K562 (cell line): Measurements from ENCODE around the gene PHF12. TPM values are rescaled to one million over a fixed set of nuclear protein-coding genes. Genes with fewer than 3 reads are reported as not detected.

ENCODE experiments used
- ATAC-seq: fragments of 200-7000 bp; cut with Tn5 transposase; 3 replicates; pipeline ENCODE4 v1.9.1; 2020; ENCODE audit warnings: moderate library complexity
- BruUV-seq: library from RNA; stranded (reverse); fragments of 400-500 nt; replicated peaks from 2 replicates; lab custom pipeline; 2021; lab: Mats Ljungman, UMichigan
- CTCF ChIA-PET: fragments of 300-600 bp; formaldehyde crosslinking; extraction: SDS; loops from one replicate; lab custom pipeline; 2021; ENCODE audit warnings: low intra/inter-chr PET ratio; lab: Yijun Ruan, JAX
- POLR2A ChIA-PET: fragments of 300-600, 350-650 bp; sonication (Branson Sonifier 250); formaldehyde crosslinking; extraction: SDS; loops from one replicate; lab custom pipeline; 2021; ENCODE audit warnings: antibody characterized with exemption, inconsistent platforms; lab: Yijun Ruan, JAX
- DNase-seq, 4 experiments: peaks; one replicate each; pipeline versions ENCODE4 v3.0.0 to v3.0.0-alpha.2; 2011 to 2018; ENCODE audit warnings: low spot score in 3 of 4, mixed read lengths in 3 of 4; ENCODE audit errors: extremely low read depth in 1 of 4
- FAIRE-seq: peaks from 2 replicates; lab custom pipeline; 2011; peaks lifted over from hg19 to GRCh38; lab: Jason Lieb, UNC
- H2AFZ ChIP-seq: 2 replicates; pipeline ENCODE4 v1.6.0; 2011; ENCODE audit warnings: low read depth, low read length, control low read depth, inconsistent platforms
- H3K27ac ChIP-seq: fragments of 200-600 bp; 3 replicates; pipeline ENCODE4 v1.8.0; 2011; ENCODE audit warnings: low read depth, mild to moderate bottlenecking, control low read depth, inconsistent platforms, low read length, moderate library complexity, mixed read lengths; ENCODE audit errors: extremely low read depth
- H3K27me3 ChIP-seq, 2 experiments: fragments of 300-600 bp in 1 of 2; 2 replicates in 1 of 2; 3 replicates in 1 of 2; pipeline versions ENCODE4 v1.6.0 to v1.8.0; 2011; ENCODE audit warnings: inconsistent platforms in 2 of 2, low read length in 2 of 2, mild to moderate bottlenecking in 1 of 2, mixed read lengths in 1 of 2, moderate library complexity in 1 of 2; ENCODE audit not compliant: control insufficient read depth in 2 of 2, insufficient read depth in 2 of 2
- H3K36me3 ChIP-seq: fragments of 300-600 bp; 3 replicates; pipeline ENCODE4 v1.8.0; 2011; ENCODE audit warnings: mild to moderate bottlenecking, low read length, inconsistent platforms; ENCODE audit not compliant: control insufficient read depth, insufficient read depth
- H3K4me1 ChIP-seq, 2 experiments: fragments of 200-600 bp in 1 of 2; replicated peaks in 1 of 2; 2 replicates in 1 of 2; 3 replicates in 1 of 2; pipeline versions ENCODE4 v1.5.1 to v1.8.0; 2011; ENCODE audit warnings: inconsistent platforms in 2 of 2, low read length in 2 of 2, mild to moderate bottlenecking in 1 of 2, mixed read lengths in 1 of 2, moderate library complexity in 1 of 2; ENCODE audit not compliant: control insufficient read depth in 2 of 2, insufficient read depth in 2 of 2
- H3K4me2 ChIP-seq: 2 replicates; pipeline ENCODE4 v1.6.1; 2011; ENCODE audit warnings: low read length, control low read depth, inconsistent platforms, mixed read lengths; ENCODE audit not compliant: insufficient read depth
- H3K4me3 ChIP-seq: fragments of 200-600 bp; sonication (generic), shearing (Covaris generic); 2 replicates; pipeline ENCODE4 v1.5.1; 2016; ENCODE audit warnings: control low read depth, inconsistent platforms
- H3K79me2 ChIP-seq: fragments of 200-600 bp; 3 replicates; pipeline ENCODE4 v1.8.0; 2011; ENCODE audit warnings: low read length, inconsistent platforms; ENCODE audit not compliant: control insufficient read depth, insufficient read depth
- H3K9ac ChIP-seq, 2 experiments: 2 replicates each; pipeline versions ENCODE4 v1.6.0 to v1.6.1; 2011; ENCODE audit warnings: low read depth in 2 of 2, low read length in 2 of 2, control low read depth in 1 of 2, inconsistent platforms in 1 of 2, mild to moderate bottlenecking in 1 of 2, mixed read lengths in 1 of 2; ENCODE audit not compliant: insufficient read depth in 1 of 2
- H3K9me1 ChIP-seq: one replicate; pipeline ENCODE4 v1.6.0; 2011; ENCODE audit warnings: inconsistent platforms, mild to moderate bottlenecking, low read length, moderate library complexity; ENCODE audit not compliant: control insufficient read depth, insufficient read depth
- H3K9me3 ChIP-seq: replicated peaks from 2 replicates; pipeline ENCODE4 v1.5.1; 2011; ENCODE audit warnings: low read depth, low read length, inconsistent platforms; ENCODE audit not compliant: control insufficient read depth, insufficient read depth
- H4K20me1 ChIP-seq: replicated peaks from 2 replicates; pipeline ENCODE4 v1.6.1; 2011; ENCODE audit warnings: low read length, inconsistent platforms, mixed read lengths; ENCODE audit not compliant: control insufficient read depth, insufficient read depth
- DPF2 ChIP-seq: fragments of 450-650 bp; IDR thresholded peaks from 2 replicates; pipeline ENCODE4 v1.6.1; 2016
- FIP1L1 ChIP-seq: fragments of 200-400 bp; formaldehyde crosslinking; IDR thresholded peaks from 2 replicates; pipeline ENCODE4 v1.6.1; 2018; ENCODE audit warnings: mild to moderate bottlenecking, low read depth, low read length; ENCODE audit not compliant: poor library complexity, severe bottlenecking
- GABPB1 ChIP-seq: sonication (generic); formaldehyde crosslinking; IDR thresholded peaks from 2 replicates; pipeline ENCODE4 v1.8.0; 2022; ENCODE audit warnings: mild to moderate bottlenecking, missing genetic modification reagents
- MAFF ChIP-seq: IDR thresholded peaks from 2 replicates; pipeline ENCODE4 v1.6.1; 2012; ENCODE audit warnings: low read length, improper control_type of control experiment
- PHF21A ChIP-seq: fragments of 450-650 bp; IDR thresholded peaks from 2 replicates; pipeline ENCODE4 v1.6.1; 2017; ENCODE audit warnings: low read depth, borderline replicate concordance
- PTRF ChIP-seq: fragments of 450-650 bp; IDR thresholded peaks from 2 replicates; pipeline ENCODE4 v1.6.1; 2016; ENCODE audit warnings: mild to moderate bottlenecking, missing genetic modification characterization, missing compliant biosample characterization
- RCOR1 ChIP-seq, 2 experiments: IDR thresholded peaks; 2 replicates each; pipeline ENCODE4 v1.6.1; 2012; ENCODE audit warnings: low read depth in 2 of 2, low read length in 2 of 2, borderline replicate concordance in 1 of 2, improper control_type of control experiment in 1 of 2
- SMARCC2 ChIP-seq: fragments of 450-650 bp; IDR thresholded peaks from 2 replicates; pipeline ENCODE4 v1.6.1; 2017; ENCODE audit warnings: antibody characterized with exemption, moderate library complexity, mild to moderate bottlenecking, low read depth
- YBX1 ChIP-seq: fragments of 450-650 bp; IDR thresholded peaks from 2 replicates; pipeline ENCODE4 v1.7.1; 2016; ENCODE audit warnings: mild to moderate bottlenecking
- ZBTB17 ChIP-seq: fragments of 450-650 bp; formaldehyde crosslinking; IDR thresholded peaks from 2 replicates; pipeline ENCODE4 v1.4.0; 2020; ENCODE audit warnings: mild to moderate bottlenecking
- ZNF79 ChIP-seq: fragments of 250-450 bp; sonication (Bioruptor Pico); IDR thresholded peaks from 2 replicates; pipeline ENCODE4 v1.4.0; 2020; ENCODE audit warnings: low read depth, mild to moderate bottlenecking, moderate library complexity
- ZSCAN32 ChIP-seq: fragments of 450-650 bp; formaldehyde crosslinking; IDR thresholded peaks from 2 replicates; pipeline ENCODE4 v1.4.0; 2020; ENCODE audit warnings: mild to moderate bottlenecking, moderate library complexity
- WGBS: fragments of 100-300 bp; shearing (Covaris generic); methylation state at CpG from one replicate; pipeline ENCODE4 v1.1.6; 2016; ENCODE audit warnings: low coverage, mixed read lengths; ENCODE audit not compliant: insufficient coverage; ENCODE audit errors: missing lambda C conversion rate; 5-methylcytosine and 5-hydroxymethylcytosine counted together
- in situ Hi-C: fragments of 300-500 bp; cut with MboI; formaldehyde crosslinking; loops from 4 replicates; pipeline ENCODE4 v1.15.0; 2018; ENCODE audit warnings: inconsistent platforms, mixed read lengths
- intact Hi-C: fragments of 100-400 bp; cut with micrococcal nuclease; formaldehyde crosslinking; loops from 2 replicates; pipeline ENCODE4 v1.14.2; 2022
- polyA plus RNA-seq, 8 experiments: library from polyadenylated mRNA; depleted of rRNA in 4 of 8; stranded (reverse) in 5 of 8; unstranded in 3 of 8; fragments of >200 nt; fragmentation: Nextera tagmentation in 2 of 8; fragmentation: Illumina TruSeq in 1 of 8; extraction: Ambion mirVana in 2 of 8; extraction: Trizol in 1 of 8; gene quantifications; 2 replicates each; pipeline versions ENCODE4 v1.2.1 to v1.2.3, GENCODE V29; 2011 to 2014; ENCODE audit warnings: inconsistent platforms in 1 of 8, missing spikeins in 1 of 8
- total RNA-seq, 7 experiments: library from RNA; depleted of rRNA in 6 of 7; stranded (reverse); fragments of >200 nt in 6 of 7; fragmentation: Illumina TruSeq in 2 of 7; extraction: Trizol in 2 of 7; gene quantifications; 2 replicates each; pipeline versions ENCODE4 v1.2.1 to v1.2.3, GENCODE V29; 2011 to 2021; ENCODE audit warnings: low replicate concordance in 1 of 7
- TF ChIP-seq, protein P1 (sequence below): fragments of 200-800 bp; sonication (Bioruptor generic); IDR thresholded peaks from 2 replicates; pipeline ENCODE4 v1.6.1; 2017; ENCODE audit warnings: missing genetic modification characterization, missing compliant biosample characterization
- TF ChIP-seq, protein P2 (sequence below): fragments of 450-650 bp; formaldehyde crosslinking; IDR thresholded peaks from 2 replicates; pipeline ENCODE4 v1.4.0; 2020; ENCODE audit warnings: mild to moderate bottlenecking, moderate library complexity
- TF ChIP-seq, protein P3 (sequence below): fragments of 250-450 bp; sonication (Bioruptor Pico); IDR thresholded peaks from 2 replicates; pipeline ENCODE4 v1.5.1; 2021; ENCODE audit warnings: mild to moderate bottlenecking
- TF ChIP-seq, protein P4 (sequence below), 2 experiments: fragments of 450-650 bp; conservative IDR thresholded peaks; 2 replicates each; pipeline ENCODE4 v1.6.1; 2017; ENCODE audit warnings: mild to moderate bottlenecking in 2 of 2, moderate library complexity in 2 of 2

Gene PHF12
- total and polyA plus RNA-seq, 9 of the 15 experiments (the other 6 are each of a cell fraction or from before 2014, with no cell fraction given) = 0.82 to 31.3 (median 13.5) TPM

DNA sequence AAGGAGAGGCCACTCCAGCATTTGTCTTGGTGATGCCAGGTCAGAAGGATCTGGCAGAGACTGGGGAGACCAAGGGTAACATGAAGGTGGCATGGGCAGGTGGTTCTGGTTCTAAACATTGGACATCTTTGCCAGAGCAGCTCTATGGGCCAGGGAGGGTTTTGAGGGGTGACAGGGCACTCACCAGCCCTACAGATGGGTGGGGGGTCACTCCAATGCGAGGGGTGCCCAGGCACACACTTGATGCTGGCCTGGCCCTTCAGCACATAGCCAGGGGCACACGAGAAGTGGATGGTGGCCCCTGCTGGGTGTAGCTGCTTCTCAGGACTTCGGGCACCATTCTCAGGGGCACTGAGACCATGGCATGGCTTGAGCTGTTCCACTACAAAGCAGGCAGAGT is 5.5 kb upstream of the PHF12 start (continued):
- TF ChIP-seq RCOR1 (IDR thresholded peaks at IDR 0.05; ENCODE audit: borderline replicate concordance in 1 of 2, low read depth in 2 of 2, low read length in 2 of 2) (no peak), YBX1 (no peak), ZNF79 (CRISPR knock-in tag) (no peak), PHF21A (no peak), DPF2 (no peak)
- TF ChIP-seq, protein P1, sequence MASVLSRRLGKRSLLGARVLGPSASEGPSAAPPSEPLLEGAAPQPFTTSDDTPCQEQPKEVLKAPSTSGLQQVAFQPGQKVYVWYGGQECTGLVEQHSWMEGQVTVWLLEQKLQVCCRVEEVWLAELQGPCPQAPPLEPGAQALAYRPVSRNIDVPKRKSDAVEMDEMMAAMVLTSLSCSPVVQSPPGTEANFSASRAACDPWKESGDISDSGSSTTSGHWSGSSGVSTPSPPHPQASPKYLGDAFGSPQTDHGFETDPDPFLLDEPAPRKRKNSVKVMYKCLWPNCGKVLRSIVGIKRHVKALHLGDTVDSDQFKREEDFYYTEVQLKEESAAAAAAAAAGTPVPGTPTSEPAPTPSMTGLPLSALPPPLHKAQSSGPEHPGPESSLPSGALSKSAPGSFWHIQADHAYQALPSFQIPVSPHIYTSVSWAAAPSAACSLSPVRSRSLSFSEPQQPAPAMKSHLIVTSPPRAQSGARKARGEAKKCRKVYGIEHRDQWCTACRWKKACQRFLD (CRISPR knock-in tag) = no peak

DNA sequence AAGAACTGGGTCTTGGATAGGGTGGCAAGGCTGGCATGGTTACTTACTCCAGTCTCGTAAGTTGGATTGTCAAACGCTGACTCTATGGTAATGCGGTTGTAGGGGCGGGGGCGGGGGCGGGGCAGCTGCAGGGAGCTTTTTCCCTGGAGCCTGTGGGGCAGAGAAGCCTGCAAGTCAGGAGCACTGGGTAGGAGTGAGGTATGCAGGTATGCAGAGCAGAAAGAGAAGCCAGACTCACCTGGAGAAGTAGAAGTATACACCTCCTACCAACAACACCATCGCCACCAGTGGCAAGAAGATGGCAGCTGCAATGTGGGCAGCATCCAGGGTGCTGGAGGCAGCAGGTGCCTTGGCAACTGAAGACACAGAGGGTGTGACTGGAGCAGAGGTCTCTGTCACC is 4.8 kb upstream of the PHF12 start:
- Histone ChIP-seq H3K4me2 (no peak overlapping the region), H3K27ac (no peak overlapping the region), H2AFZ (no peak overlapping the region), H3K79me2 (peaks cover 1% of the 10 kb centered on the region; the same call in 2 of the 3 replicates), H4K20me1 (peaks cover 6% of the 10 kb centered on the region; the same call in 1 of the 2 replicates), H3K36me3 (no peaks in the 10 kb centered on the region), H3K9me1 (no peaks in the 10 kb centered on the region), H3K9ac (no peak overlapping the region), H3K4me1 (peaks cover 0 to 10% of the 10 kb centered on the region in 2 experiments; a peak in 3 of 5 replicates), H3K27me3 (peaks cover 28 to 44% of the 10 kb centered on the region in 2 experiments), H3K4me3 (no peak overlapping the region), H3K9me3 (no peaks in the 10 kb centered on the region)
- no peak for DNase-seq
- ChIA-PET POLR2A (interaction anchor here (1.1 to 1.4 kb wide), 2 partner anchors 12 to 192 kb away, joined by 3 to 4 read pairs; no protein-coding TSS in a partner anchor), CTCF (no interaction called here)
- no TSS peak for BruUV-seq
- WGBS = 25% methylated on average over 2 of the region's 7 CpGs
- FAIRE-seq = no peak
- intact Hi-C loops (no loop called here), in situ Hi-C loops (no loop called here)
- ATAC-seq = no peak
- TF ChIP-seq PTRF (tag) (no peak), MAFF (no peak), ZBTB17 (no peak), FIP1L1 (no peak), SMARCC2 (no peak), ZSCAN32 (no peak), GABPB1 (CRISPR knock-in tag) (no peak)
- TF ChIP-seq, protein P2, sequence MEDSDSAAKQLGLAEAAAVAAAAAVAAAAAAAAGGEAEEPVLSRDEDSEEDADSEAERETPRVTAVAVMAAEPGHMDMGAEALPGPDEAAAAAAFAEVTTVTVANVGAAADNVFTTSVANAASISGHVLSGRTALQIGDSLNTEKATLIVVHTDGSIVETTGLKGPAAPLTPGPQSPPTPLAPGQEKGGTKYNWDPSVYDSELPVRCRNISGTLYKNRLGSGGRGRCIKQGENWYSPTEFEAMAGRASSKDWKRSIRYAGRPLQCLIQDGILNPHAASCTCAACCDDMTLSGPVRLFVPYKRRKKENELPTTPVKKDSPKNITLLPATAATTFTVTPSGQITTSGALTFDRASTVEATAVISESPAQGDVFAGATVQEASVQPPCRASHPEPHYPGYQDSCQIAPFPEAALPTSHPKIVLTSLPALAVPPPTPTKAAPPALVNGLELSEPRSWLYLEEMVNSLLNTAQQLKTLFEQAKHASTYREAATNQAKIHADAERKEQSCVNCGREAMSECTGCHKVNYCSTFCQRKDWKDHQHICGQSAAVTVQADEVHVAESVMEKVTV (CRISPR knock-in tag) = no peak
- TF ChIP-seq, protein P3, sequence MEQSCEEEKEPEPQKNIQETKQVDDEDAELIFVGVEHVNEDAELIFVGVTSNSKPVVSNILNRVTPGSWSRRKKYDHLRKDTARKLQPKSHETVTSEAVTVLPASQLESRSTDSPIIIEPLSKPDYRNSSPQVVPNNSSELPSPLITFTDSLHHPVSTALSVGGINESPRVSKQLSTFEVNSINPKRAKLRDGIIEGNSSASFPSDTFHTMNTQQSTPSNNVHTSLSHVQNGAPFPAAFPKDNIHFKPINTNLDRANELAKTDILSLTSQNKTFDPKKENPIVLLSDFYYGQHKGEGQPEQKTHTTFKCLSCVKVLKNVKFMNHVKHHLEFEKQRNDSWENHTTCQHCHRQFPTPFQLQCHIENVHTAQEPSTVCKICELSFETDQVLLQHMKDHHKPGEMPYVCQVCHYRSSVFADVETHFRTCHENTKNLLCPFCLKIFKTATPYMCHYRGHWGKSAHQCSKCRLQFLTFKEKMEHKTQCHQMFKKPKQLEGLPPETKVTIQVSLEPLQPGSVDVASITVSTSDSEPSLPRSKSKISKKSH (CRISPR knock-in tag) = no peak
- TF ChIP-seq, protein P4, sequence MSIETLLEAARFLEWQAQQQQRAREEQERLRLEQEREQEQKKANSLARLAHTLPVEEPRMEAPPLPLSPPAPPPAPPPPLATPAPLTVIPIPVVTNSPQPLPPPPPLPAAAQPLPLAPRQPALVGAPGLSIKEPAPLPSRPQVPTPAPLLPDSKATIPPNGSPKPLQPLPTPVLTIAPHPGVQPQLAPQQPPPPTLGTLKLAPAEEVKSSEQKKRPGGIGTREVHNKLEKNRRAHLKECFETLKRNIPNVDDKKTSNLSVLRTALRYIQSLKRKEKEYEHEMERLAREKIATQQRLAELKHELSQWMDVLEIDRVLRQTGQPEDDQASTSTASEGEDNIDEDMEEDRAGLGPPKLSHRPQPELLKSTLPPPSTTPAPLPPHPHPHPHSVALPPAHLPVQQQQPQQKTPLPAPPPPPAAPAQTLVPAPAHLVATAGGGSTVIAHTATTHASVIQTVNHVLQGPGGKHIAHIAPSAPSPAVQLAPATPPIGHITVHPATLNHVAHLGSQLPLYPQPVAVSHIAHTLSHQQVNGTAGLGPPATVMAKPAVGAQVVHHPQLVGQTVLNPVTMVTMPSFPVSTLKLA (conservative IDR thresholded peaks at IDR 0.05) = no peak
